GM23248 (cell line): ENCODE results near the gene KCNN1. TPM values are rescaled to one million over a fixed set of nuclear protein-coding genes. Genes with fewer than 3 reads are reported as not detected.

Experiments used
- DNase-seq: peaks from one replicate; pipeline ENCODE4 v3.0.0-alpha.2; 2015
- H2AFZ ChIP-seq: fragments of 200-600 bp; sonication (generic); 2 replicates; pipeline ENCODE4 v1.6.1; 2016; ENCODE audit warnings: antibody characterized with exemption
- H3F3A ChIP-seq: fragments of 200-600 bp; sonication (generic); 2 replicates; pipeline ENCODE4 v1.6.1; 2016; ENCODE audit warnings: mild to moderate bottlenecking, antibody characterized with exemption, mixed run types; ENCODE audit not compliant: insufficient read depth
- H3K27ac ChIP-seq: fragments of 200-600 bp; sonication (generic); 2 replicates; pipeline ENCODE4 v1.5.1; 2016; ENCODE audit warnings: mild to moderate bottlenecking
- H3K27me3 ChIP-seq: fragments of 200-600 bp; sonication (generic); replicated peaks from 2 replicates; pipeline ENCODE4 v1.6.1; 2016; ENCODE audit warnings: mild to moderate bottlenecking; ENCODE audit not compliant: insufficient read depth
- H3K36me3 ChIP-seq: fragments of 200-600 bp; sonication (generic); 2 replicates; pipeline ENCODE4 v1.6.1; 2016; ENCODE audit warnings: low read depth, mild to moderate bottlenecking
- H3K4me1 ChIP-seq: fragments of 200-600 bp; sonication (generic); 2 replicates; pipeline ENCODE4 v1.6.1; 2016; ENCODE audit warnings: mild to moderate bottlenecking; ENCODE audit not compliant: insufficient read depth
- H3K4me2 ChIP-seq: fragments of 200-600 bp; sonication (generic); one replicate; pipeline ENCODE4 v1.6.1; 2016; ENCODE audit warnings: mild to moderate bottlenecking; ENCODE audit not compliant: unreplicated experiment
- H3K4me3 ChIP-seq: fragments of 200-600 bp; sonication (generic); 2 replicates; pipeline ENCODE4 v1.5.1; 2016; ENCODE audit warnings: mild to moderate bottlenecking
- H3K79me2 ChIP-seq: fragments of 200-600 bp; sonication (generic); 2 replicates; pipeline ENCODE4 v1.6.1; 2016; ENCODE audit warnings: mild to moderate bottlenecking; ENCODE audit not compliant: insufficient read depth
- H3K9ac ChIP-seq: fragments of 200-600 bp; sonication (generic); 2 replicates; pipeline ENCODE4 v1.6.1; 2016; ENCODE audit warnings: mild to moderate bottlenecking
- H3K9me2 ChIP-seq: fragments of 200-600 bp; sonication (generic); 2 replicates; pipeline ENCODE4 v1.6.1; 2016; ENCODE audit warnings: mixed run types, mild to moderate bottlenecking, moderate library complexity; ENCODE audit not compliant: insufficient read depth
- H3K9me3 ChIP-seq: fragments of 200-600 bp; sonication (generic); one replicate; pipeline ENCODE4 v1.6.1; 2017; ENCODE audit warnings: low read depth
- H4K20me1 ChIP-seq: fragments of 200-600 bp; sonication (generic); 2 replicates; pipeline ENCODE4 v1.6.0; 2016; ENCODE audit not compliant: insufficient read depth
- EZH2 ChIP-seq: fragments of 200-600 bp; sonication (generic); IDR thresholded peaks from 2 replicates; pipeline ENCODE4 v1.6.1; 2018; ENCODE audit warnings: antibody characterized with exemption, mild to moderate bottlenecking; ENCODE audit not compliant: insufficient read depth, poor library complexity, severe bottlenecking
- EZH2phosphoT487 ChIP-seq: fragments of 200-600 bp; sonication (generic); IDR thresholded peaks from 2 replicates; pipeline ENCODE4 v1.6.1; 2018; ENCODE audit warnings: antibody characterized with exemption, moderate library complexity, mild to moderate bottlenecking, low read depth; ENCODE audit not compliant: insufficient read depth
- WGBS, 2 experiments: methylation state at CpG; one replicate each; pipeline ENCODE4 v1.1.6; 2015 to 2017; ENCODE audit warnings: low lambda C conversion rate in 2 of 2, low coverage in 1 of 2; ENCODE audit errors: missing lambda C conversion rate in 2 of 2; 5-methylcytosine and 5-hydroxymethylcytosine counted together
- in situ Hi-C: fragments of 300-500 bp; cut with MboI; formaldehyde crosslinking; loops from 2 replicates; pipeline ENCODE4 v1.15.0; 2020
- polyA plus RNA-seq: library from polyadenylated mRNA; unstranded; fragments of >200 nt; fragmentation: Nextera tagmentation; extraction: Ambion mirVana; gene quantifications from 2 replicates; pipeline ENCODE4 v1.2.1, GENCODE V29; 2016
- total RNA-seq: library from RNA; depleted of rRNA; stranded (reverse); fragments of >200 nt; shearing (Covaris generic); gene quantifications from 2 replicates; pipeline ENCODE4 v1.2.3, GENCODE V29; 2014

Gene KCNN1
- total and polyA plus RNA-seq, 2 experiments from 2014 or later: not detected

- TF ChIP-seq EZH2phosphoT487 (no peak), EZH2 (no peak)
- Histone ChIP-seq H3K27me3 (peaks cover 56% of the 10 kb centered on the region), H3K9ac (no peak overlapping the region), H3K4me1 (no peaks in the 10 kb centered on the region), H3K36me3 (no peaks in the 10 kb centered on the region), H3K27ac (no peak overlapping the region), H2AFZ (no peak overlapping the region), H3F3A (no peaks in the 10 kb centered on the region), H3K79me2 (no peaks in the 10 kb centered on the region), H3K4me3 (no peak overlapping the region), H3K9me3 (no peaks in the 10 kb centered on the region), H4K20me1 (no peaks in the 10 kb centered on the region), H3K4me2 (no peak overlapping the region), H3K9me2 (no peaks in the 10 kb centered on the region)
- DNase-seq: no peak
- in situ Hi-C loops: no loop called here
- WGBS, 2 experiments: 4 to 6% methylated on average over 28 to 36 of the region's 68 CpGs
Observed at GRCh38 chr19:17951990-17952976, 14.6 kb upstream of the KCNN1 start.

DNA sequence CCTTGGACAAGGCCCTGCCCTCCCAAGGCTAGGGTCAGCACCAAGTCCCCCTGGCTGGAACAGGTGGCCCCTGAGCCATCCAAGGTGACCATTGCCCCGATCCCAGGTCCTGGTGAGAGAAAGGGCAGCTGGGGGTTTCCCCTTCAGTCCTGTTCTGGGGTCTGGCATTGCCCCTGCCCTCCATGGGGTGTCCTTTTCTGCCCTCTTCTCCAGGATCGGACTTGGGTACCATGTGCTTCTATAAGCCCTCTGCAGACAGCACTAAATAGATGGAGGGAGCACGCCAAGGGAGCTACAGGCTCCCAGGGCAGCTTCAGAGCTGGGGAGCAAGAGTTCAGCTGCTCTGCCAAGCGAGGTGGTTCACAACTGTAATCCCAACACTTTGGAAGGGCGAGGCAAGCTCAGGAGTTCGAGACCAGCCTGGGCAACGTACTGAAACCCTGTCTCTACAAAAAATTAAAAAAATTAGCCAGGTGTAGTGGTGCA, 13.5 kb upstream of the KCNN1 start:
- Histone ChIP-seq H3K4me1 (no peaks in the 10 kb centered on the region), H3K9ac (no peak overlapping the region), H3K79me2 (no peaks in the 10 kb centered on the region), H3K36me3 (no peaks in the 10 kb centered on the region), H3K9me3 (no peaks in the 10 kb centered on the region), H3K4me2 (no peak overlapping the region), H3K4me3 (no peak overlapping the region), H3K27ac (no peak overlapping the region), H4K20me1 (no peaks in the 10 kb centered on the region), H3F3A (no peaks in the 10 kb centered on the region), H3K27me3 (peaks cover 56% of the 10 kb centered on the region), H2AFZ (no peak overlapping the region), H3K9me2 (no peaks in the 10 kb centered on the region)
- TF ChIP-seq EZH2phosphoT487 (no peak), EZH2 (no peak)
- WGBS, 2 experiments: 53 to 54% methylated on average over 7 of the region's 7 CpGs
- no peak for DNase-seq
- in situ Hi-C loops: no loop called here

DNA sequence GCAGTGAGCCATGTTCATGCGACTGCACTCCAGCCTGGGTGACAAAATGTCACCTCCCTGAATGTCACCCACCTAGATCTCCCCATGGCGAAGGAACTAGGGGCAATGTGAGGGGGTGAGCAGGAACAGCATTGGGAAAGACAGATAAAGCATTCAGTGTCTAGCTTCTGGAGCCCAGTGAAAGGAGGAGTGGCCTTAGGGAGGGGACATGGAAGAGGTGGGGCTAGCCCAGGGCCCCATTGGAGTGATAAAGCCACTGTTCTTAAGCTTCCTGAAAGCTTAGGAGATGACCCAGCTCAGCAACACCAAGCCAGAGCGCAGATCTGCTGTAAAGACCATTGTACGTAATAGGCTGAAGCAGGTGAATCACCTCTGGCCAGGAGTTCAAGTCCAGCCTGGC, 13.0 kb upstream of the KCNN1 start:
- no peak overlapping the region for H3K9ac ChIP-seq
- H3K4me1 ChIP-seq: no peaks in the 10 kb centered on the region
- no peaks in the 10 kb centered on the region for H4K20me1 ChIP-seq
- H3F3A ChIP-seq: no peaks in the 10 kb centered on the region
- H3K4me3 ChIP-seq: no peak overlapping the region
- H3K9me3 ChIP-seq: no peaks in the 10 kb centered on the region
- no peaks in the 10 kb centered on the region for H3K36me3 ChIP-seq
- TF ChIP-seq EZH2 (no peak), EZH2phosphoT487 (no peak)
- WGBS, 2 experiments: 91 to 92% methylated on average over 4 of the region's 4 CpGs
- in situ Hi-C loops: no loop called here
- no peaks in the 10 kb centered on the region for H3K9me2 ChIP-seq
- no peak overlapping the region for H3K4me2 ChIP-seq
- no peak overlapping the region for H3K27ac ChIP-seq
- no peak overlapping the region for H2AFZ ChIP-seq
- H3K27me3 ChIP-seq: peaks cover 53% of the 10 kb centered on the region
- DNase-seq: no peak
- no peaks in the 10 kb centered on the region for H3K79me2 ChIP-seq

GRCh38 chr19:17954401-17954800, 12.5 kb upstream of the KCNN1 start:
- no peak for DNase-seq
- no peak overlapping the region for H3K4me3 ChIP-seq
- H3K4me2 ChIP-seq: no peak overlapping the region
- no peaks in the 10 kb centered on the region for H3K9me3 ChIP-seq
- no peaks in the 10 kb centered on the region for H3K9me2 ChIP-seq
- H3F3A ChIP-seq: no peaks in the 10 kb centered on the region
- in situ Hi-C loops: no loop called here
- TF ChIP-seq EZH2phosphoT487: no peak
- TF ChIP-seq EZH2: no peak
- no peaks in the 10 kb centered on the region for H3K4me1 ChIP-seq
- H3K9ac ChIP-seq: no peak overlapping the region
- no peaks in the 10 kb centered on the region for H4K20me1 ChIP-seq
- no peaks in the 10 kb centered on the region for H3K79me2 ChIP-seq
- no peak overlapping the region for H2AFZ ChIP-seq
- H3K27me3 ChIP-seq: peaks cover 47% of the 10 kb centered on the region
- 68 to 77% methylated on average over 7 of the region's 7 CpGs for WGBS, 2 experiments
- H3K36me3 ChIP-seq: no peaks in the 10 kb centered on the region
- no peak overlapping the region for H3K27ac ChIP-seq
